WTC11 (cell line): ENCODE measurements around the gene CENPT. TPM values are rescaled to one million over a fixed set of nuclear protein-coding genes. Genes with fewer than 3 reads are reported as not detected.

Source experiments
- ATAC-seq: fragments of 200-7000 bp; cut with Tn5 transposase; 2 replicates; pipeline ENCODE4 v1.10.0; 2021; ENCODE audit warnings: mild to moderate bottlenecking, moderate library complexity
- Bru-seq: library from RNA; stranded (reverse); fragments of 400-500 nt; gene quantifications from one replicate; lab custom pipeline; 2021; lab: Mats Ljungman, UMichigan
- CTCF ChIA-PET: fragments of 300-600 bp; sonication (Branson Sonifier 250); formaldehyde crosslinking; loops from one replicate; lab custom pipeline; 2021; ENCODE audit warnings: antibody characterized with exemption; lab: Charles Lee
- POLR2A ChIA-PET: fragments of 350-600 bp; sonication (Branson Sonifier 250); formaldehyde crosslinking; loops from one replicate; lab custom pipeline; 2021; ENCODE audit warnings: antibody characterized with exemption; lab: Charles Lee
- DNase-seq: peaks from one replicate; pipeline ENCODE4 v3.0.0; 2021; ENCODE audit warnings: low spot score
- H3K27ac Mint-ChIP-seq: 2 replicates; pipeline ENCODE4 v1.8.0; 2021; ENCODE audit warnings: mixed read lengths
- H3K27me3 Mint-ChIP-seq: 2 replicates; pipeline ENCODE4 v1.8.0; 2021; ENCODE audit warnings: low read depth, mild to moderate bottlenecking, moderate library complexity, mixed read lengths
- H3K36me3 Mint-ChIP-seq: 2 replicates; pipeline ENCODE4 v1.8.0; 2021; ENCODE audit warnings: mixed read lengths
- H3K4me1 Mint-ChIP-seq: 2 replicates; pipeline ENCODE4 v1.8.0; 2022; ENCODE audit warnings: mixed read lengths
- H3K4me3 Mint-ChIP-seq: 2 replicates; pipeline ENCODE4 v1.8.0; 2021; ENCODE audit warnings: mild to moderate bottlenecking, moderate library complexity, mixed read lengths
- H3K9me3 Mint-ChIP-seq: 2 replicates; pipeline ENCODE4 v1.8.0; 2021; ENCODE audit warnings: mixed read lengths
- CREM ChIP-seq: sonication (generic); formaldehyde crosslinking; IDR thresholded peaks from 2 replicates; pipeline ENCODE4 v1.8.1; 2022; ENCODE audit warnings: mild to moderate bottlenecking, missing genetic modification reagents, moderate library complexity
- ERG ChIP-seq: fragments of 250-450 bp; sonication (Bioruptor Pico); IDR thresholded peaks from 2 replicates; pipeline ENCODE4 v1.8.0; 2021; ENCODE audit warnings: mild to moderate bottlenecking
- FOXJ3 ChIP-seq: sonication (generic); formaldehyde crosslinking; IDR thresholded peaks from 2 replicates; pipeline ENCODE4 v1.9.0; 2021; ENCODE audit warnings: missing genetic modification reagents, mild to moderate bottlenecking, borderline replicate concordance
- FOXK1 ChIP-seq: sonication (generic); formaldehyde crosslinking; IDR thresholded peaks from 2 replicates; pipeline ENCODE4 v1.8.0; 2022; ENCODE audit warnings: mild to moderate bottlenecking, moderate library complexity, missing genetic modification reagents
- FOXP1 ChIP-seq: sonication (generic); formaldehyde crosslinking; IDR thresholded peaks from 2 replicates; pipeline ENCODE4 v1.8.0; 2022; ENCODE audit warnings: missing genetic modification reagents, mild to moderate bottlenecking, moderate library complexity, borderline replicate concordance
- FOXP4 ChIP-seq: sonication (generic); formaldehyde crosslinking; IDR thresholded peaks from 2 replicates; pipeline ENCODE4 v1.8.0; 2022; ENCODE audit warnings: mild to moderate bottlenecking, missing genetic modification reagents
- GTF2I ChIP-seq: fragments of 250-450 bp; sonication (Bioruptor Pico); conservative IDR thresholded peaks from 2 replicates; pipeline ENCODE4 v1.4.0; 2021; ENCODE audit warnings: mild to moderate bottlenecking
- HMGXB4 ChIP-seq: sonication (generic); formaldehyde crosslinking; IDR thresholded peaks from 2 replicates; pipeline ENCODE4 v1.8.1; 2023; ENCODE audit warnings: mild to moderate bottlenecking, moderate library complexity, missing genetic modification reagents
- IRF2 ChIP-seq: sonication (generic); formaldehyde crosslinking; IDR thresholded peaks from 2 replicates; pipeline ENCODE4 v1.8.0; 2022; ENCODE audit warnings: low read depth, missing genetic modification reagents, borderline replicate concordance
- JUN ChIP-seq: sonication (generic); formaldehyde crosslinking; IDR thresholded peaks from 2 replicates; pipeline ENCODE4 v1.8.0; 2023; ENCODE audit warnings: mild to moderate bottlenecking, missing genetic modification reagents
- MYBL2 ChIP-seq: sonication (generic); formaldehyde crosslinking; IDR thresholded peaks from 2 replicates; pipeline ENCODE4 v1.8.1; 2023; ENCODE audit warnings: mild to moderate bottlenecking, moderate library complexity, missing genetic modification reagents
- RELA ChIP-seq: sonication (generic); formaldehyde crosslinking; IDR thresholded peaks from 2 replicates; pipeline ENCODE4 v1.8.1; 2022; ENCODE audit warnings: missing genetic modification reagents, mild to moderate bottlenecking, borderline replicate concordance
- SOX15 ChIP-seq: fragments of 250-450 bp; sonication (Bioruptor Pico); IDR thresholded peaks from 2 replicates; pipeline ENCODE4 v1.9.0; 2021; ENCODE audit warnings: mild to moderate bottlenecking
- TEAD4 ChIP-seq: sonication (generic); formaldehyde crosslinking; IDR thresholded peaks from 2 replicates; pipeline ENCODE4 v1.8.0; 2022; ENCODE audit warnings: mild to moderate bottlenecking, missing genetic modification reagents
- USF2 ChIP-seq: sonication (generic); formaldehyde crosslinking; IDR thresholded peaks from 2 replicates; pipeline ENCODE4 v1.8.1; 2023; ENCODE audit warnings: mild to moderate bottlenecking, missing genetic modification reagents, moderate library complexity
- ZMAT4 ChIP-seq: fragments of 250-450 bp; sonication (Bioruptor Pico); IDR thresholded peaks from 2 replicates; pipeline ENCODE4 v1.9.0; 2021; ENCODE audit warnings: mild to moderate bottlenecking
- ZNF232 ChIP-seq: sonication (generic); formaldehyde crosslinking; IDR thresholded peaks from 2 replicates; pipeline ENCODE4 v1.8.0; 2022; ENCODE audit warnings: mild to moderate bottlenecking, missing genetic modification reagents
- ZNF263 ChIP-seq: sonication (generic); formaldehyde crosslinking; IDR thresholded peaks from 2 replicates; pipeline ENCODE4 v1.8.1; 2022; ENCODE audit warnings: low read depth, mild to moderate bottlenecking, moderate library complexity, missing genetic modification reagents
- ZNF671 ChIP-seq: fragments of 250-450 bp; sonication (Bioruptor Pico); IDR thresholded peaks from 2 replicates; pipeline ENCODE4 v1.8.0; 2021; ENCODE audit warnings: mild to moderate bottlenecking
- long read RNA-seq, 3 experiments: library from RNA in 1 of 3; library from capped mRNA in 1 of 3; library from polyadenylated mRNA in 1 of 3; unstranded in 2 of 3; stranded (forward) in 1 of 3; transcript quantifications; one replicate each; pipeline ENCODE4 v2.0.0, GENCODE V29; 2021
- total RNA-seq: library from RNA; stranded (reverse); gene quantifications from 3 replicates; pipeline ENCODE4 v1.2.3, GENCODE V29; 2021
- TF ChIP-seq, protein P1 (sequence below): sonication (generic); formaldehyde crosslinking; IDR thresholded peaks from 2 replicates; pipeline ENCODE4 v1.8.1; 2023; ENCODE audit warnings: mild to moderate bottlenecking, missing genetic modification reagents
- TF ChIP-seq, protein P2 (sequence below): sonication (generic); formaldehyde crosslinking; conservative IDR thresholded peaks from 2 replicates; pipeline ENCODE4 v1.8.1; 2022; ENCODE audit warnings: mild to moderate bottlenecking, missing genetic modification reagents

The CENPT gene, protein sequence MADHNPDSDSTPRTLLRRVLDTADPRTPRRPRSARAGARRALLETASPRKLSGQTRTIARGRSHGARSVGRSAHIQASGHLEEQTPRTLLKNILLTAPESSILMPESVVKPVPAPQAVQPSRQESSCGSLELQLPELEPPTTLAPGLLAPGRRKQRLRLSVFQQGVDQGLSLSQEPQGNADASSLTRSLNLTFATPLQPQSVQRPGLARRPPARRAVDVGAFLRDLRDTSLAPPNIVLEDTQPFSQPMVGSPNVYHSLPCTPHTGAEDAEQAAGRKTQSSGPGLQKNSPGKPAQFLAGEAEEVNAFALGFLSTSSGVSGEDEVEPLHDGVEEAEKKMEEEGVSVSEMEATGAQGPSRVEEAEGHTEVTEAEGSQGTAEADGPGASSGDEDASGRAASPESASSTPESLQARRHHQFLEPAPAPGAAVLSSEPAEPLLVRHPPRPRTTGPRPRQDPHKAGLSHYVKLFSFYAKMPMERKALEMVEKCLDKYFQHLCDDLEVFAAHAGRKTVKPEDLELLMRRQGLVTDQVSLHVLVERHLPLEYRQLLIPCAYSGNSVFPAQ
- total RNA-seq (52.1 to 58.3 TPM (median 57.3 TPM) in 3 replicates), Bru-seq, nascent RNA (percentile 52 among the genes with signal in this experiment)
- long read RNA-seq, experiment 1, transcript CENPT-218 (12 exons, 2,133 nt): major isoform, 46 of 238 reads
- long read RNA-seq, experiment 1, partial matches to known transcripts: 89 of 238 reads
- long read RNA-seq, experiment 1, other reads (novel, unspliced or antisense): 100 of 238 reads
- long read RNA-seq, experiment 2, partial matches to known transcripts: 26 of 35 reads
- long read RNA-seq, experiment 2, other reads (novel, unspliced or antisense): 7 of 35 reads
- long read RNA-seq, experiment 3, transcript CENPT-218 (12 exons, 2,133 nt): major isoform, 10 of 105 reads
- long read RNA-seq, experiment 3, partial matches to known transcripts: 60 of 105 reads
- long read RNA-seq, experiment 3, other reads (novel, unspliced or antisense): 32 of 105 reads

DNA sequence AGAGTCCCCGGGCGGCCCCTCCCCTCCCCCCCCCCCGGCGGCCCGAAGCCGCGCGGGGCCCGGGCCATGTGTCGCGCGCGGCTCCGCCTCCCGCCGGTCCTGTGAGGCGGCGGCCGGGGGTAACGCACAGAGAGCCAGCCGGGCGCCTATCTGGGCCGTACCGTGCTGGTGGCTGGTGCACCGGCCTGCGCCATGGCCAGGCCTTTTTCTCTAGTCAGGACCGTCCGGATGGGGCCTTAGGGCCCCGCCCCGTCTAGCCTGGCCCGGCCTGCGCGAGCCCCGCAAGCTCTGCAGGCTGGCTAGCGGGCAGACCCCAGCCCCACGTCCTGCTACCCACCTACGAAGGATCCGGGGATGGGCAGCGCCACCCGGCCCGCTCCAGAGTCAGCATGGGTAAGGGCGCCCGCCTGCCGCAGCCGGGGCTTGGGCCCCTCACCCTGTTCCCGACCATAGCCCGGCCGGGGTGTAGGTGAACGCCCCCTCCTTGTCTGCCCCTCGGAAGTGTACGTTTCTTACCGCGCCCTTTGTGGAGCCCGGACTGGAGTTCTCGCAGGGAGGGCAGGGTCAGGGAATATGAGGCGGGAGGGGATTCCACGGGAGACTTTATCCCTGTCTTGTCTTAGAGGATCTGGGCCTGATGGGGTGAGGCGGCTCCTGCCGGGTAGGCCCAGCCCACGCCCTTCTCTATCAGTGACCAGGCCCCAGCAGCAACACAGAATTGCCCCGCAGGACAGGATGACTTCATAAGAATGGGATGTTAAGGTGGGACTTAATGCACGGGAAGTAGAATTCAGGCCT, at the start of gene CENPT:
Gene CENPT, minus strand, starts transcription at position 630 of the 798 bp plus-strand sequence. CDS start 13,834 bp downstream, outside the sequence.
- TF ChIP-seq, protein P1, sequence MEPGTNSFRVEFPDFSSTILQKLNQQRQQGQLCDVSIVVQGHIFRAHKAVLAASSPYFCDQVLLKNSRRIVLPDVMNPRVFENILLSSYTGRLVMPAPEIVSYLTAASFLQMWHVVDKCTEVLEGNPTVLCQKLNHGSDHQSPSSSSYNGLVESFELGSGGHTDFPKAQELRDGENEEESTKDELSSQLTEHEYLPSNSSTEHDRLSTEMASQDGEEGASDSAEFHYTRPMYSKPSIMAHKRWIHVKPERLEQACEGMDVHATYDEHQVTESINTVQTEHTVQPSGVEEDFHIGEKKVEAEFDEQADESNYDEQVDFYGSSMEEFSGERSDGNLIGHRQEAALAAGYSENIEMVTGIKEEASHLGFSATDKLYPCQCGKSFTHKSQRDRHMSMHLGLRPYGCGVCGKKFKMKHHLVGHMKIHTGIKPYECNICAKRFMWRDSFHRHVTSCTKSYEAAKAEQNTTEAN: 0 out of 2 replicates have a peak, but pooled peaks have one; percentile 50
- no peak for TF ChIP-seq USF2
- no peak for TF ChIP-seq GTF2I (CRISPR knock-in tag)
- TF ChIP-seq FOXJ3: no peak
- TF ChIP-seq MYBL2 (CRISPR knock-in tag): 0 out of 2 replicates have a peak, but pooled peaks have one; percentile 34
- TF ChIP-seq ZNF263: 0 out of 2 replicates have a peak, but pooled peaks have one; percentile 11
- TF ChIP-seq, protein P2, sequence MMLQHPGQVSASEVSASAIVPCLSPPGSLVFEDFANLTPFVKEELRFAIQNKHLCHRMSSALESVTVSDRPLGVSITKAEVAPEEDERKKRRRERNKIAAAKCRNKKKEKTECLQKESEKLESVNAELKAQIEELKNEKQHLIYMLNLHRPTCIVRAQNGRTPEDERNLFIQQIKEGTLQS: no peak
- no peak for TF ChIP-seq JUN (CRISPR knock-in tag)
- 0 out of 2 replicates have a peak, but pooled peaks have one; percentile 2 for TF ChIP-seq RELA (CRISPR knock-in tag)
- TF ChIP-seq FOXK1 (CRISPR knock-in tag): no peak
- TF ChIP-seq ZMAT4 (CRISPR knock-in tag): no peak
- peak; percentile 39; the same call in 1 of the 2 replicates for TF ChIP-seq TEAD4 (CRISPR knock-in tag)
- TF ChIP-seq SOX15 (CRISPR knock-in tag): no peak
- TF ChIP-seq FOXP1 (CRISPR knock-in tag): 0 out of 2 replicates have a peak, but pooled peaks have one; percentile 46
- TF ChIP-seq ZNF671 (CRISPR knock-in tag): no peak
- ChIA-PET POLR2A (interaction anchor here (1.4 kb wide), 1 partner anchor 14 kb away, joined by 9 read pairs; no protein-coding TSS in a partner anchor), CTCF (interaction anchor here (0.5 to 4.4 kb wide), 7 partner anchors 18 to 179 kb away, joined by 3 to 58 read pairs (median 12); partner anchors contain the start of gene NRN1L)
- peaks cover 11% of the 10 kb centered on the region for H3K36me3 Mint-ChIP-seq
- H3K9me3 Mint-ChIP-seq: no peaks in the 10 kb centered on the region
- peak within 1 kb of the TSS; percentile 93 for H3K27ac Mint-ChIP-seq
- peaks cover 43% of the 10 kb centered on the region for H3K4me1 Mint-ChIP-seq
- H3K27me3 Mint-ChIP-seq: no peaks in the 10 kb centered on the region
- DNase-seq (no peak), ATAC-seq (peak; percentile 4)
- peak within 1 kb of the TSS; percentile 92 for H3K4me3 Mint-ChIP-seq

GRCh38 chr16:67897231-67897630, 49.7 kb upstream of the CENPT start:
- Mint-ChIP-seq H3K36me3 (no peaks in the 10 kb centered on the region), H3K4me1 (peaks cover 14% of the 10 kb centered on the region)
- CTCF ChIA-PET: interaction anchor here (1.4 to 3.2 kb wide), 4 partner anchors 13 to 234 kb away, joined by 3 to 15 read pairs (median 6); partner anchors contain the start of gene NRN1L
- no peak for ATAC-seq
- POLR2A ChIA-PET: interaction anchor here (0.6 kb wide), 1 partner anchor 215 kb away, joined by 5 read pairs; no protein-coding TSS in a partner anchor
- no peak for TF ChIP-seq FOXK1 (CRISPR knock-in tag)
- TF ChIP-seq ZNF232 (CRISPR knock-in tag): no peak
- no peak for TF ChIP-seq JUN (CRISPR knock-in tag)
- no peak for TF ChIP-seq ERG (CRISPR knock-in tag)
- no peak for TF ChIP-seq IRF2
- no peak for TF ChIP-seq HMGXB4 (CRISPR knock-in tag)
- TF ChIP-seq CREM (CRISPR knock-in tag): no peak
- TF ChIP-seq FOXP4 (CRISPR knock-in tag): no peak
- TF ChIP-seq, all 79 proteins: peak for 0
- Mint-ChIP-seq H3K27me3 (no peaks in the 10 kb centered on the region), H3K4me3 (no peak overlapping the region), H3K27ac (peak overlapping the region; percentile 52; the same call in 1 of the 2 replicates), H3K9me3 (no peaks in the 10 kb centered on the region)
- DNase-seq: no peak
